H54 (cell line): ENCODE measurements around the gene SPIN1.

ENCODE experiments used
- DNase-seq: peaks from one replicate; pipeline ENCODE4 v3.0.0; 2011; ENCODE audit warnings: low spot score, mixed read lengths; ENCODE audit not compliant: insufficient read length
- FAIRE-seq: peaks from 3 replicates; lab custom pipeline; 2011; peaks lifted over from hg19 to GRCh38; lab: Jason Lieb, UNC
- POLR2A ChIP-seq: IDR thresholded peaks from 2 replicates; pipeline ENCODE4 v1.6.1; 2011; ENCODE audit warnings: low read depth, mild to moderate bottlenecking, low read length

The SPIN1 gene

DNA sequence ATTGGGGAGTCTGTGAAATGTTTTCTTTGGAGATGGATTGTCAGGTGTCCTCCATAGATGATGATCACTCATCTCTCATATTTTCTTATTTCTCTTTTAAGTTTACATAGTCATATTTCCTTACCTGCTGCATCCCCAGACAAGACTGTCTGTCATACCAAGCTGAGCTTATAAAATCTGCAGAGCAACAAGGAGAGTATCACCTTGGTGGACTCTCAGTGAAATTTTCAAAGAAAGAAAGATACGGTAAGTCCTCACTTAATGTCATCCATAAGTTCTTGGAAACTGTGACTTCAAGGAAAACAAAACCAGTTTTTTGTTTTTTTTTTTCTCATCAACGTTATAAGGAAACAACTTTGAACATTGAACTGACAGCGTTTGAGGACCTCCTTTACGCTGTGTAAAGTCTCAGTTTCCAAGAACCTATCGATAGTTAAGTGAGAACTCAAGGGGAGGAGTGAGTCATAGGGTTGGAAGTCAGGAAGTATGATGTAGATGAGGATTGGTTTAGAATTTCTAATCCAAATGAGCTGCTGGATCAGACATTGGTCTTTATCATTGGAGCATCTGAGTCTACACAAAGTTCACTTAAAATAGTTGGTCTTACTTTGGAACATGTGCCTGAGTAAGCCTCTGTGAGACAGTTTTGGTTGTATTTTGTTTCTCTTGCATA is 45.5 kb downstream of the SPIN1 start:
- no peak for TF ChIP-seq POLR2A
- FAIRE-seq (peak; percentile 41), DNase-seq (peak; percentile 12)

DNA sequence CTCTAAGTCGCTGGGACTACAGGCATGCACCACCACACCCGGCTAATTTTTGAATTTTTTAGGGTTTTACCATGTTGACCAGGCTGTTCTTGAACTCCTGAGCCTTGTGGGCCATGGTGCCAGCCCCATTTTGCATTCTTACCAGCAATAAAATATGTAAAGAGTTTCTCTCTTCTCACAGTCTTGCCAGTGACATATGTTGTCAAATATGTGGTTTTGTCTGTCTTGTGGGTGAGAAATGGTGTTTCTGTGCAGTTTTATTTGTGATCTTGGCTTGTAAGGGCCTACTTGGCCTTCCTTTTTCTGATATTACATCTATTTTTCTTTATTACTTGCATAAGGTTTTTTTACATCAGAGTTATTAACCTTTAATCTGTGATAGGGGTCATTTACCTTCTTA is 47.1 kb downstream of the SPIN1 start:
- DNase-seq = no peak
- FAIRE-seq = no peak
- no peak for TF ChIP-seq POLR2A

DNA sequence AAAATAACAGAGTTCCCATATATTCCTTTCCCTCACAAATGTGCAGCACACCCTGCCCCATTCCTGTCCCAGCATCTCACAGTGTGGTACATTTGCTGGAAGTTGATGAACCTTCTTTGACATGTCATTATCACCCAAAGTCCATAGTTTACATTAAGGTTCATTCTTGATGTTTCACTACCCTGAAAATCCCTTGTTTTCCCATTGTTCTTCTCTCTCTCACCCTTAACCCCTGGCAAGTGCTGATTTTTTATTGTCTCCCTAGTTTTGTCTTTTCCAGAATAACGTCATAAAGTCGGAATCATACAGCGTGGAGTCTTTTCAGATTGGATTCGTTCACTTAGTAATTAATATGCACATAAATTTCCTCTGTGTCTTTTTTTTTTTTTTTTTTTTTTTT is 48.1 kb downstream of the SPIN1 start:
- no peak for DNase-seq
- TF ChIP-seq POLR2A = no peak
- no peak for FAIRE-seq

DNA sequence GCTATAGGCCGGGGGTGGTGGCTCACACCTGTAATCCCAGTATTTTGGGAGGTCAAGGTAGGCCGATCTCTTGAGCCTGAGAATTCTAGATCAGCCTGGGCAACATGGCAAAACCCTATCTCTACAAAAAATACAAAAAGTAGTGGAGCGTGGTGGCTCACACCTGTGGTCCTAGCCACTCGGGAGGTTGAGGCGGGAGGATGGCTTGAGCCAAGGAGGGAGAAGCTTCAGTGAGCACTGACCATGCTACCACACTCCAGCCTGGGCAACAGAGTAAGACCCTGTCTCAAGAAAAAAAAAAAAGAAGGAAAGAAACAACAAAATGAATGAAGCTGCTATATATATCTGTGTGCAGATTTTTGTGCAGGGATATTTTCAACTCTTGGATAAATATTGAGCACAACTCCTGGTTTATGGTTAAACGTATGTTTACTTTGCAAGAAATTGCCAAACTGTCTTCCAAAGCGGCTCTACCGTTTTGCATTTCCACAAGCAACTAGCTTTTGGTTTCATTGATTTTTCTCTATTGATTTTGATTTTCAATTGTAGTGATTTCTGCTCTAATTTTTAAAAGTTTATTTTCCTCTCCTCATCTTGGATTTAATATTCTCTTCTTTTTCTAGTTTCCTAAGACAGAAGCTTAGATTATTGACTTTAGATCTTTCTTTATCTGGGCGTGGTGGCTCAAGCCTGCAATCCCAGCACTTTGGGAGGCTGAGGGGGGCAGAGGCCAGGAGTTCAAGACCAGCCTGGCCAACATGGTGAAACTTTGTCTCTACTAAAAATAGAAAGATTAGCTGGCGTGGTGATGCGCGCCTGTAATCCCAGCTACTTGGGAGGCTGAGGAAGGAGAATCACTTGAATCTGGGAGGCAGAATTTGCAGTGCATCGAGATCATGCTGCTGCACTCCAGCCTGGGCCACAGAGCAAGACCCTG is 49.2 kb downstream of the SPIN1 start:
- DNase-seq (no peak), FAIRE-seq (no peak)
- TF ChIP-seq POLR2A = no peak

GRCh38 chr9:88438811-88439210 is 50.6 kb downstream of the SPIN1 start:
- DNase-seq (no peak), FAIRE-seq (peak; percentile 60)
- no peak for TF ChIP-seq POLR2A

DNA sequence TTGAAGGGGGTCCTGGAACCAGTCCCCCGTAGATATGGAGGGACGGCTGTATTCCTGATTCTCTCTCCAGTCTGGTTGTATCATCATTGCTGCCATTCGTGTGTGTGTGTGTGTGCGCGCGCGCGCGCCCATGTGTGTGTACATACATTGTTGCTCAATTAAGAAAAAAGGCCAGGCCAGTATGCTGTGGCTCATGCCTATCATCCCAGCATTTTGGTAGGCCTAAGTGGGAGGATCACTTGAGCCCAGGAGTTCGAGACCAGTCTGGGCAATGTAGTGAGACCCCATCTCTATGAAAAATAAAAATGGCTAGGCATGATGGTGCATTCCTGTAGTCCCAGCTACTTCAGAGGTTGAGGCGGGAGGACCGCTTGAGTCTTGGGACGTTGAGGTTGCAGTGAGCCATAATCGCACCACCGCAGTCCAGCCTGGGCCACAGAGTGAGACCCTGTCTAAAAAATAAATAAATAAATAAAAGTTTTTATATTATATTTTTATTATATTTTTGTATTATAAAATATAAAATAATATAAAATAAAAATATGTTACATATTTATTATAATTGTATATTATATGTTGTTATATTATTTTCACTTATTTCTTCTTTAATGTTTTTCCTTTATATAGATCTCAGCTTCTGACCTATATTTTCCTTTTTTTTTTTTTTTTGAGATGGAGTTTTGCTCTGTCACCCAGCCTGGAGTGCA is 53.2 kb downstream of the SPIN1 start:
- no peak for TF ChIP-seq POLR2A
- DNase-seq = no peak
- FAIRE-seq = no peak

DNA sequence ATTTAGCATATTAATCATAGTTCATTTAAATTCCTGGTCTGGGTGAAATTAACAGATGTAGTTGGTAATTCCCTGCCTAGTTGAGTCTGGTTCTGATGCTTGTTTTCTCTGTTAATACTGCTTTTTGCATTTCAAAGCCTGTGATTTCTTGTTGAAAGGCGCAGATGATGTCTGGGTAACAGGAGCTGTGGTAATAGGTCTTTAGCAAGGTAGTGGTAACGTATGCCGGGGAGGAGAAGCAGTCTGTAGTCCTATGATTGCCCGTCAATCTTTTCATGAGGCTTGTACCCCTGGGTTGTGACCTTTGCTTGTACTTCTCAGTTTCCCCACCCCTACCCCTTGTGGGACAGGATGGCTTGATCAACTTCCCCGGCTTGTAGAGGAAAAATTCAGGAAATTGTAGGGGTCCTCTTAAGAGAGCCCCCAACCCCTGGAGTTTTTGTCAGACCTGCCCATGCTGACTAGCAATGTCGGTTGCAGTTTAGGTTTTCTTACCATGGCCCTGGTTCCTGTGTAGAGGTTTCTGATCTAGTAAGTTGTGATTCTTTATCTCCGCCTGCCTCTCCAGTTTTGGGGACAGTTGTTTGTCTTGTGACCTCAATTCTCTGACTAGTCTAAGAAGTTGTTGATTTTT is 55.4 kb downstream of the SPIN1 start:
- FAIRE-seq (peak; percentile 36), DNase-seq (no peak)
- TF ChIP-seq POLR2A = no peak

GRCh38 chr9:88446728-88447127 is 58.5 kb downstream of the SPIN1 start:
- DNase-seq = no peak
- no peak for FAIRE-seq

GRCh38 chr9:88447431-88447830 is 59.2 kb downstream of the SPIN1 start:
- TF ChIP-seq POLR2A = no peak
- no peak for FAIRE-seq
- no peak for DNase-seq

More at GRCh38 chr9:88446728-88447127, 58.5 kb downstream of the SPIN1 start:
- no peak for TF ChIP-seq POLR2A

GRCh38 chr9:88451160-88451559 is 62.9 kb downstream of the SPIN1 start:
- DNase-seq (no peak), FAIRE-seq (no peak)
- no peak for TF ChIP-seq POLR2A

DNA sequence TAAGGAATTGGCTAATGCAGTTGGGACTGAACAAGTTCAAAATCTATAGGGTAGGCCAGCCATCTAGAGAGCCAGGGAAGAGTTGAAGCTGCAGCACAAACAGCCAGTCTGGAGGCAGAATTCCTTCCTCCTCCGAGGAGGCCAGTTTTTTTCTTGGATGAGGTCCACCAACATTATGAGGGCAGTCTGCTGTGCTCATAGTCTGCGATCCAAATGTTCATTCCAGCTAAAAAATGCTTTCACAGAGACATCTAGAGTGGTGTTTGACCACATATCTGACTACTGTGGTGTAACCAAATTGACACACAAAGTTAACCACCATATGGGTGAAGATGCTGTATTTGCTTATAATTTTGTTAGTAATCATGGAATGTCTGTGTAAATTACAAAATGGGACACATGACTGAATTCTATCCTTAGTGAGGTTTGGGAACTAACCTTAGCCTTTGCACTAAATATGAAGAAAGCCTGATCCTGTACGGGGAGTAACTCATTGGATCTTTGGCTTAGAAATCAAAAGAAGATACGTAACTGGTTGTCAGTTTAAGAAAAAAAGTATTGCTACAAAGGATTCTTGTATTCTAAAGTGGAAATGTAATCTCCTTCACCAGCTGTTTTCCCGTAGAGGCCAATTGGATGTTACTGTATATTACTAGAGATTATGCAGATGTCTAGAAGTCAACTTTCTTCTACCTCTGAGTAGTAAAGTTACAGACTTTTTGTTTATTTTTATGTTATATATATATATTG is 70.6 kb downstream of the SPIN1 start:
- no peak for TF ChIP-seq POLR2A
- FAIRE-seq (peak; percentile 95), DNase-seq (no peak)

- no peak for TF ChIP-seq POLR2A
- DNase-seq = no peak
- peak; percentile 94 for FAIRE-seq
Observed at GRCh38 chr9:88460587-88461332, 72.5 kb downstream of the SPIN1 start.

DNA sequence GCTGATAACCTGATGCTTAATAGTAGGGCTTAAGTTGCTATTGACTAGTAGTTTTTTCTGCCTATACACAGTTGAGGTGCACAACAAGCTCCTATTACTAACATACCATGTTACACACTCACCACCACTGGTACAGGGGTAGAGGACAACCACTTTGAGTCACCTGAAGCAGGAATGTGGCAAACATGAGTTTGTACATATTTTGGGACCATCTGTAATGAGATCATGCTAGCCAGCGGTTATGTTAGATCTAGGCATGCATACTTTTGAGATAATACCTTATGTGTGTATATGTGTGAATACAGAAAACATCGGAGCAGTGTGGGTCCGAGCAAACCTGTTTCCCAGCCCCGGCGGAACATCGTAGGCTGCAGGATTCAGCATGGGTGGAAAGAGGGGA is 73.9 kb downstream of the SPIN1 start:
- DNase-seq (no peak), FAIRE-seq (peak; percentile 76)
- TF ChIP-seq POLR2A = no peak
